WTC11 (cell line): ENCODE measurements around the gene MND1.

Source experiments
- GABPB1 ChIP-seq: sonication (generic); formaldehyde crosslinking; IDR thresholded peaks from 2 replicates; pipeline ENCODE4 v1.8.1; 2023; ENCODE audit warnings: mild to moderate bottlenecking, missing genetic modification reagents
- ZNF317 ChIP-seq: sonication (generic); formaldehyde crosslinking; IDR thresholded peaks from 2 replicates; pipeline ENCODE4 v1.8.1; 2023; ENCODE audit warnings: low read depth, mild to moderate bottlenecking, moderate library complexity, missing genetic modification reagents, borderline replicate concordance
- TF ChIP-seq, protein P1 (sequence below): fragments of 200-600 bp; IDR thresholded peaks from 2 replicates; pipeline ENCODE4 v1.8.0; 2022; ENCODE audit warnings: antibody characterized with exemption
- TF ChIP-seq, protein P2 (sequence below): sonication (generic); formaldehyde crosslinking; IDR thresholded peaks from 2 replicates; pipeline ENCODE4 v1.8.1; 2022; ENCODE audit warnings: missing genetic modification reagents, borderline replicate concordance

DNA sequence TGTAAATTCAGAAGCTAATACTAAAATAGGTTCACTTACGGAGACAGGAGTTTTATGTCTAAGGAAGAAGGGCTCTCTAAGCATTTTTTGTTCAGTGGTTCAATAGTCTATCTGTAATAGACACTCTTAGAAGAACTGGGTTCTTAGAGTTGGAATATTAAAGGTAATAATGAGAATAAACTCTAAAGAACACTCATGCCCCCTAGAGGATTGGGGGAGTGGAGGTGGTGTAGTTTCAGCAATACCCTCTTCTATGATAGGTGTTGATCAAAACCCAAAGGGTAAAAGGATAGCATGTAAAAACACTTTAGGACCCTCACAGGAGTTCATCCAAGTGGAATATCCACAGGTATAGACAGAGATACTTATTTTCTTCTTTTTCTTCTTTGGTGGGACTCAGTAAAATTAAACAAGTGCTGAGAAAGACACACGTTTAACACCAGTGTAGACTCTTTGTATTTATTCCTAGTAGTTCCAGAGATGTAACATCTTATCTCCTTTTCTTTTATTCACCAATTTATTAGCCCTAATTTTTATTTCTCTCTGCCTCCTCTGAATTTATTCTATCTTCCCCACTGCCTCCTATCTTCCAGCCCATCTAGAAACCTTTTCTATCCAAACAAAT, 25.7 kb upstream of the MND1 start:
- TF ChIP-seq GABPB1, result no peak
- TF ChIP-seq ZNF317, result no peak
- TF ChIP-seq, protein P1, sequence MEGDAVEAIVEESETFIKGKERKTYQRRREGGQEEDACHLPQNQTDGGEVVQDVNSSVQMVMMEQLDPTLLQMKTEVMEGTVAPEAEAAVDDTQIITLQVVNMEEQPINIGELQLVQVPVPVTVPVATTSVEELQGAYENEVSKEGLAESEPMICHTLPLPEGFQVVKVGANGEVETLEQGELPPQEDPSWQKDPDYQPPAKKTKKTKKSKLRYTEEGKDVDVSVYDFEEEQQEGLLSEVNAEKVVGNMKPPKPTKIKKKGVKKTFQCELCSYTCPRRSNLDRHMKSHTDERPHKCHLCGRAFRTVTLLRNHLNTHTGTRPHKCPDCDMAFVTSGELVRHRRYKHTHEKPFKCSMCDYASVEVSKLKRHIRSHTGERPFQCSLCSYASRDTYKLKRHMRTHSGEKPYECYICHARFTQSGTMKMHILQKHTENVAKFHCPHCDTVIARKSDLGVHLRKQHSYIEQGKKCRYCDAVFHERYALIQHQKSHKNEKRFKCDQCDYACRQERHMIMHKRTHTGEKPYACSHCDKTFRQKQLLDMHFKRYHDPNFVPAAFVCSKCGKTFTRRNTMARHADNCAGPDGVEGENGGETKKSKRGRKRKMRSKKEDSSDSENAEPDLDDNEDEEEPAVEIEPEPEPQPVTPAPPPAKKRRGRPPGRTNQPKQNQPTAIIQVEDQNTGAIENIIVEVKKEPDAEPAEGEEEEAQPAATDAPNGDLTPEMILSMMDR, result peak; percentile 55
- TF ChIP-seq, protein P2, sequence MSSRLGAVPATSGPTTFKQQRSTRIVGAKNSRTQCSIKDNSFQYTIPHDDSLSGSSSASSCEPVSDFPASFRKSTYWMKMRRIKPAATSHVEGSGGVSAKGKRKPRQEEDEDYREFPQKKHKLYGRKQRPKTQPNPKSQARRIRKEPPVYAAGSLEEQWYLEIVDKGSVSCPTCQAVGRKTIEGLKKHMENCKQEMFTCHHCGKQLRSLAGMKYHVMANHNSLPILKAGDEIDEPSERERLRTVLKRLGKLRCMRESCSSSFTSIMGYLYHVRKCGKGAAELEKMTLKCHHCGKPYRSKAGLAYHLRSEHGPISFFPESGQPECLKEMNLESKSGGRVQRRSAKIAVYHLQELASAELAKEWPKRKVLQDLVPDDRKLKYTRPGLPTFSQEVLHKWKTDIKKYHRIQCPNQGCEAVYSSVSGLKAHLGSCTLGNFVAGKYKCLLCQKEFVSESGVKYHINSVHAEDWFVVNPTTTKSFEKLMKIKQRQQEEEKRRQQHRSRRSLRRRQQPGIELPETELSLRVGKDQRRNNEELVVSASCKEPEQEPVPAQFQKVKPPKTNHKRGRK, result no peak
